ENCODE measurements around the gene KRTAP12-1.
"Not testable (repeated sequence)": the region's sequence is repeated elsewhere in the genome, so short reads cannot be mapped to it uniquely, and the experiment has no call there.

KRTAP12-1 gene

DNA sequence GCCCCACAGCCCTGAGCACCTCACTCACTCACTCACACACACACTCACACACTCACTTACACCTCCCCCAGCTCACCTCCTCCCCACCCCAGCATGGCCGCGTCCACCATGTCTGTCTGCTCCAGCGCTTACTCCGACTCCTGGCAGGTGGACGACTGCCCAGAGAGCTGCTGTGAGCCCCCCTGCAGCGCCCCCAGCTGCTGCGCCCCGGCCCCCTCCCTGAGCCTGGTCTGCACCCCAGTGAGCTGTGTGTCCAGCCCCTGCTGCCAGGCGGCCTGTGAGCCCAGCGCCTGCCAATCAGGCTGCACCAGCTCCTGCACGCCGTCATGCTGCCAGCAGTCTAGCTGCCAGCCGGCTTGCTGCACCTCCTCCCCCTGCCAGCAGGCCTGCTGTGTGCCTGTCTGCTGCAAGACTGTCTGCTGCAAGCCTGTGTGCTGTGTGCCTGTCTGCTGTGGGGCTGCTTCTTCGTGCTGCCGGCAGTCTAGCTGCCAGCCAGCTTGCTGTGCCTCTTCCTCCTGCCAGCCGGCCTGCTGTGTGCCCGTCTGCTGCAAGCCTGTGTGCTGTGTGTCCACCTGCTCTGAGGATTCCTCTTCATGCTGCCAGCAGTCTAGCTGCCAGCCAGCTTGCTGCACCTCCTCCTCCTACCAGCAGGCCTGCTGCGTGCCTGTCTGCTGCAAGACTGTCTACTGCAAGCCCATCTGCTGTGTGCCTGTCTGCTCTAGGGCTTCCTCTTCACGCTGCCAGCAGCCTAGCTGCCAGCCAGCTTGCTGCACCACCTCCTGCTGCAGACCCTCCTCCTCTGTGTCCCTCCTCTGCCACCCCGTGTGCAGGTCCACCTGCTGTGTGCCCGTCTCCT, 35.4 kb downstream of the KRTAP12-1 start, which contains the start of gene KRTAP10-11:
KRTAP10-11 (plus strand) TSS at position 49 of the 856 bp plus-strand sequence; CDS start at position 94, 45 bp downstream.
- ATAC-seq: not testable (repeated sequence)

DNA sequence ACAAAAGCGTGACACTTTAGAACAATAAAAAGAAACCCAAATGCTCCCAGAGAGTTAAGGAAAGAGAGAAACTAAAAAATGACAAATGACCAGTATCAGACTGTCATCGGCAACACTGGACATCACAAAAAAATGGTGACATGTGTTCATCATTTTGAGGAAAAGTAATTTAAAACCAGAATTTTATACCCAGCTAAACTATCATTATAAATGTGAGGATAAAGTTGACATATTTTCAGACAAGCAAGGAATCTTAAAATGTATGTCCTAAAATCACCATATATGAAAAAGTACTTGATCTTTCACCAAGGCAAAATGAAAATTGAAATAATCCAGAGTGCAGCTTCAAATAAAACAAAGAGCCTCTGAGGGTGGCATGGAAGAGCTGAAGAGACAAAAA, 37.1 kb downstream of the KRTAP12-1 start:
- no peak for ATAC-seq

GRCh38 chr21:44643741-44644310, 38.1 kb downstream of the KRTAP12-1 start:
- TF ChIP-seq, protein P1, sequence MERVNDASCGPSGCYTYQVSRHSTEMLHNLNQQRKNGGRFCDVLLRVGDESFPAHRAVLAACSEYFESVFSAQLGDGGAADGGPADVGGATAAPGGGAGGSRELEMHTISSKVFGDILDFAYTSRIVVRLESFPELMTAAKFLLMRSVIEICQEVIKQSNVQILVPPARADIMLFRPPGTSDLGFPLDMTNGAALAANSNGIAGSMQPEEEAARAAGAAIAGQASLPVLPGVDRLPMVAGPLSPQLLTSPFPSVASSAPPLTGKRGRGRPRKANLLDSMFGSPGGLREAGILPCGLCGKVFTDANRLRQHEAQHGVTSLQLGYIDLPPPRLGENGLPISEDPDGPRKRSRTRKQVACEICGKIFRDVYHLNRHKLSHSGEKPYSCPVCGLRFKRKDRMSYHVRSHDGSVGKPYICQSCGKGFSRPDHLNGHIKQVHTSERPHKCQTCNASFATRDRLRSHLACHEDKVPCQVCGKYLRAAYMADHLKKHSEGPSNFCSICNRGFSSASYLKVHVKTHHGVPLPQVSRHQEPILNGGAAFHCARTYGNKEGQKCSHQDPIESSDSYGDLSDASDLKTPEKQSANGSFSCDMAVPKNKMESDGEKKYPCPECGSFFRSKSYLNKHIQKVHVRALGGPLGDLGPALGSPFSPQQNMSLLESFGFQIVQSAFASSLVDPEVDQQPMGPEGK (CRISPR knock-in tag; IDR thresholded peaks at IDR 0.05; ENCODE audit: borderline replicate concordance): no peak
- TF ChIP-seq POU6F1 (CRISPR knock-in tag; IDR thresholded peaks at IDR 0.05; ENCODE audit: borderline replicate concordance, low read depth): no peak
- no peak for TF ChIP-seq ZNF70 (CRISPR knock-in tag; IDR thresholded peaks at IDR 0.05)
- ATAC-seq: no peak

More for the DNA sequence above, 37.1 kb downstream of the KRTAP12-1 start:
- TF ChIP-seq ARNTL (CRISPR knock-in tag; IDR thresholded peaks at IDR 0.05; ENCODE audit: borderline replicate concordance, low read depth) (no peak), ZNF70 (CRISPR knock-in tag; IDR thresholded peaks at IDR 0.05) (no peak), ZFP3 (CRISPR knock-in tag; IDR thresholded peaks at IDR 0.05) (no peak), ISL1 (CRISPR knock-in tag; IDR thresholded peaks at IDR 0.05) (no peak), TOX (CRISPR knock-in tag; IDR thresholded peaks at IDR 0.05; ENCODE audit: borderline replicate concordance) (no peak)

DNA sequence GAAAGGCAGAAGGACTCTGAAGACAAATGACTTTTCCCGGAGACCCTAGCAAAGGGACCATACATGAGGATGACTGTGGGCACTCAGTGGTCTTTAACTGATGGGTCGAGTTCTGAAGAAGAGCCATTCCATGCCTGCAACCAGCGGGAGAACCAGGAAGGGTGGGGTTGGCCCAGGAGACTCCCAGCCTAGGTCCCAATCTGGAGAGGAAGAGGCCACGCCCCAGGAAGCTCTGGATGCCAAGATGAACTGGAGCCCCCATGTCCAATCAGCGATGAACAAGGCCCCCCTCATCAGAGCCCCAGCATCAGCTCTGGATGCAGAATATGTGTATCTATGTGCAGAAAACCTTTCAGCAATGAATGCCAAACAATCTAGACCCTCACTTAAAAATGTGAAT, 41.2 kb downstream of the KRTAP12-1 start:
- ATAC-seq: no peak
- TF ChIP-seq OSR1 (CRISPR knock-in tag; IDR thresholded peaks at IDR 0.05) (no peak), SNAI2 (CRISPR knock-in tag; IDR thresholded peaks at IDR 0.05) (no peak), ZNF70 (CRISPR knock-in tag; IDR thresholded peaks at IDR 0.05) (no peak), ZFP30 (CRISPR knock-in tag; IDR thresholded peaks at IDR 0.05) (no peak), ARNTL (CRISPR knock-in tag; IDR thresholded peaks at IDR 0.05; ENCODE audit: borderline replicate concordance, low read depth) (no peak), RARB (CRISPR knock-in tag; IDR thresholded peaks at IDR 0.05) (no peak), BACH2 (CRISPR knock-in tag; IDR thresholded peaks at IDR 0.05; ENCODE audit: borderline replicate concordance) (no peak), TSHZ2 (CRISPR knock-in tag; IDR thresholded peaks at IDR 0.05) (no peak), CREB5 (CRISPR knock-in tag; IDR thresholded peaks at IDR 0.05; ENCODE audit: low read depth) (no peak), ZC3H10 (CRISPR knock-in tag; IDR thresholded peaks at IDR 0.05) (no peak), ZFP3 (CRISPR knock-in tag; IDR thresholded peaks at IDR 0.05) (no peak)
- TF ChIP-seq, protein P2, sequence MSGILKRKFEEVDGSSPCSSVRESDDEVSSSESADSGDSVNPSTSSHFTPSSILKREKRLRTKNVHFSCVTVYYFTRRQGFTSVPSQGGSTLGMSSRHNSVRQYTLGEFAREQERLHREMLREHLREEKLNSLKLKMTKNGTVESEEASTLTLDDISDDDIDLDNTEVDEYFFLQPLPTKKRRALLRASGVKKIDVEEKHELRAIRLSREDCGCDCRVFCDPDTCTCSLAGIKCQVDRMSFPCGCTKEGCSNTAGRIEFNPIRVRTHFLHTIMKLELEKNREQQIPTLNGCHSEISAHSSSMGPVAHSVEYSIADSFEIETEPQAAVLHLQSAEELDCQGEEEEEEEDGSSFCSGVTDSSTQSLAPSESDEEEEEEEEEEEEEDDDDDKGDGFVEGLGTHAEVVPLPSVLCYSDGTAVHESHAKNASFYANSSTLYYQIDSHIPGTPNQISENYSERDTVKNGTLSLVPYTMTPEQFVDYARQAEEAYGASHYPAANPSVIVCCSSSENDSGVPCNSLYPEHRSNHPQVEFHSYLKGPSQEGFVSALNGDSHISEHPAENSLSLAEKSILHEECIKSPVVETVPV (CRISPR knock-in tag; IDR thresholded peaks at IDR 0.05): no peak
- TF ChIP-seq, protein P1 (CRISPR knock-in tag; IDR thresholded peaks at IDR 0.05; ENCODE audit: borderline replicate concordance): no peak

All from SK-N-SH treated with all-trans-retinoic acid at 6 μM for 48 hours (cell line).